ENCODE data around the gene GNAO1. TPM values are rescaled to one million over a fixed set of nuclear protein-coding genes. Genes with fewer than 3 reads are reported as not detected.

GNAO1 gene
- polyA plus RNA-seq, 1 of the 3 experiments (the other 2 are of a cell fraction) = 0.30 TPM

- H3K79me2 ChIP-seq (ENCODE audit: insufficient read depth) = no peaks in the 10 kb centered on the region
- H3K36me3 ChIP-seq (replicated peaks in 1 of 2; ENCODE audit: control insufficient read depth in 1 of 2, insufficient read depth in 2 of 2, low read length in 1 of 2) = no peaks in the 10 kb centered on the region
- no peak overlapping the region for H2AFZ ChIP-seq (ENCODE audit: low read depth)
- no peaks in the 10 kb centered on the region for H3K9me3 ChIP-seq
- no peak overlapping the region for H3K4me2 ChIP-seq
- peak overlapping the region in 1 of 2 experiments; percentile 68; a peak in 2 of 4 replicates for H3K27ac ChIP-seq (ENCODE audit: low read depth in 2 of 2, low read length in 1 of 2)
- H3K4me1 ChIP-seq (ENCODE audit: control insufficient read depth in 1 of 2, insufficient read depth in 2 of 2, low read depth in 1 of 2, low read length in 1 of 2) = peaks cover 0 to 48% of the 10 kb centered on the region in 2 experiments; a peak in 2 of 4 replicates
- no peaks in the 10 kb centered on the region for H3F3A ChIP-seq (replicated peaks; ENCODE audit: insufficient read depth)
- H4K20me1 ChIP-seq (ENCODE audit: insufficient read depth) = no peaks in the 10 kb centered on the region
- H3K9me2 ChIP-seq = no peaks in the 10 kb centered on the region
- H3K27me3 ChIP-seq (ENCODE audit: insufficient read depth) = no peaks in the 10 kb centered on the region; the same call in 1 of the 2 replicates
- DNase-seq = peak; percentile 58
- H3K9ac ChIP-seq = no peak overlapping the region
- no peak overlapping the region for H3K4me3 ChIP-seq (ENCODE audit: low read depth in 2 of 2, low read length in 1 of 2)
- POLR2A ChIA-PET = interaction anchor here (1.1 kb wide), 1 partner anchor 39 kb away, joined by 3 read pairs; no protein-coding TSS in a partner anchor
- no peak for TF ChIP-seq RFX5 (IDR thresholded peaks at IDR 0.05; ENCODE audit: low read length)
- TF ChIP-seq RCOR1 (IDR thresholded peaks at IDR 0.05; ENCODE audit: low read length) = peak; percentile 14; the same call in 1 of the 2 replicates
- TF ChIP-seq FOXM1 (IDR thresholded peaks at IDR 0.05; ENCODE audit: low read depth) = no peak
- peak; percentile 10; the same call in 1 of the 2 replicates for TF ChIP-seq NFIC (IDR thresholded peaks at IDR 0.05; ENCODE audit: borderline replicate concordance)
- no peak for TF ChIP-seq EZH2phosphoT487 (IDR thresholded peaks at IDR 0.05; ENCODE audit: borderline replicate concordance, low read depth)
- peak; percentile 46 for TF ChIP-seq GATA2 (CRISPR knock-in tag; IDR thresholded peaks at IDR 0.05)
- TF ChIP-seq USF1 (IDR thresholded peaks at IDR 0.05; ENCODE audit: borderline replicate concordance, low read depth) = no peak
- TF ChIP-seq, protein P1, sequence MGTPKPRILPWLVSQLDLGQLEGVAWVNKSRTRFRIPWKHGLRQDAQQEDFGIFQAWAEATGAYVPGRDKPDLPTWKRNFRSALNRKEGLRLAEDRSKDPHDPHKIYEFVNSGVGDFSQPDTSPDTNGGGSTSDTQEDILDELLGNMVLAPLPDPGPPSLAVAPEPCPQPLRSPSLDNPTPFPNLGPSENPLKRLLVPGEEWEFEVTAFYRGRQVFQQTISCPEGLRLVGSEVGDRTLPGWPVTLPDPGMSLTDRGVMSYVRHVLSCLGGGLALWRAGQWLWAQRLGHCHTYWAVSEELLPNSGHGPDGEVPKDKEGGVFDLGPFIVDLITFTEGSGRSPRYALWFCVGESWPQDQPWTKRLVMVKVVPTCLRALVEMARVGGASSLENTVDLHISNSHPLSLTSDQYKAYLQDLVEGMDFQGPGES (IDR thresholded peaks at IDR 0.05; ENCODE audit: low read depth, low read length) = no peak
- TF ChIP-seq JUND (IDR thresholded peaks at IDR 0.05) = no peak
- no peak for TF ChIP-seq PBX3 (IDR thresholded peaks at IDR 0.05)
- TF ChIP-seq TEAD4 (IDR thresholded peaks at IDR 0.05; ENCODE audit: borderline replicate concordance, insufficient read depth) = no peak
- no peak for TF ChIP-seq FOXJ3 (CRISPR knock-in tag; IDR thresholded peaks at IDR 0.05)
- TF ChIP-seq, protein P2, sequence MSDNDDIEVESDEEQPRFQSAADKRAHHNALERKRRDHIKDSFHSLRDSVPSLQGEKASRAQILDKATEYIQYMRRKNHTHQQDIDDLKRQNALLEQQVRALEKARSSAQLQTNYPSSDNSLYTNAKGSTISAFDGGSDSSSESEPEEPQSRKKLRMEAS (IDR thresholded peaks at IDR 0.05; ENCODE audit: low read depth) = no peak
- no peak for TF ChIP-seq CHD2 (IDR thresholded peaks at IDR 0.05; ENCODE audit: low read length, partially characterized antibody)
- TF ChIP-seq TCF12 (IDR thresholded peaks at IDR 0.05) = no peak
- TF ChIP-seq EP300 (IDR thresholded peaks at IDR 0.05; ENCODE audit: borderline replicate concordance in 1 of 2, low read depth in 1 of 2, low read length in 1 of 2) = peak in 1 of 2 experiments; percentile 62; a peak in 1 of 4 replicates
- no peak for TF ChIP-seq ELF1 (IDR thresholded peaks at IDR 0.05)
- TF ChIP-seq SIN3A (IDR thresholded peaks at IDR 0.05; ENCODE audit: borderline replicate concordance, low read depth, low read length) = no peak
- TF ChIP-seq TAF1 (IDR thresholded peaks at IDR 0.05; ENCODE audit: borderline replicate concordance, low read depth, low read length) = no peak
- TF ChIP-seq, protein P3, sequence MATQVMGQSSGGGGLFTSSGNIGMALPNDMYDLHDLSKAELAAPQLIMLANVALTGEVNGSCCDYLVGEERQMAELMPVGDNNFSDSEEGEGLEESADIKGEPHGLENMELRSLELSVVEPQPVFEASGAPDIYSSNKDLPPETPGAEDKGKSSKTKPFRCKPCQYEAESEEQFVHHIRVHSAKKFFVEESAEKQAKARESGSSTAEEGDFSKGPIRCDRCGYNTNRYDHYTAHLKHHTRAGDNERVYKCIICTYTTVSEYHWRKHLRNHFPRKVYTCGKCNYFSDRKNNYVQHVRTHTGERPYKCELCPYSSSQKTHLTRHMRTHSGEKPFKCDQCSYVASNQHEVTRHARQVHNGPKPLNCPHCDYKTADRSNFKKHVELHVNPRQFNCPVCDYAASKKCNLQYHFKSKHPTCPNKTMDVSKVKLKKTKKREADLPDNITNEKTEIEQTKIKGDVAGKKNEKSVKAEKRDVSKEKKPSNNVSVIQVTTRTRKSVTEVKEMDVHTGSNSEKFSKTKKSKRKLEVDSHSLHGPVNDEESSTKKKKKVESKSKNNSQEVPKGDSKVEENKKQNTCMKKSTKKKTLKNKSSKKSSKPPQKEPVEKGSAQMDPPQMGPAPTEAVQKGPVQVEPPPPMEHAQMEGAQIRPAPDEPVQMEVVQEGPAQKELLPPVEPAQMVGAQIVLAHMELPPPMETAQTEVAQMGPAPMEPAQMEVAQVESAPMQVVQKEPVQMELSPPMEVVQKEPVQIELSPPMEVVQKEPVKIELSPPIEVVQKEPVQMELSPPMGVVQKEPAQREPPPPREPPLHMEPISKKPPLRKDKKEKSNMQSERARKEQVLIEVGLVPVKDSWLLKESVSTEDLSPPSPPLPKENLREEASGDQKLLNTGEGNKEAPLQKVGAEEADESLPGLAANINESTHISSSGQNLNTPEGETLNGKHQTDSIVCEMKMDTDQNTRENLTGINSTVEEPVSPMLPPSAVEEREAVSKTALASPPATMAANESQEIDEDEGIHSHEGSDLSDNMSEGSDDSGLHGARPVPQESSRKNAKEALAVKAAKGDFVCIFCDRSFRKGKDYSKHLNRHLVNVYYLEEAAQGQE (IDR thresholded peaks at IDR 0.05; ENCODE audit: low read depth, low read length) = no peak
- no peak for TF ChIP-seq NRF1 (IDR thresholded peaks at IDR 0.05; ENCODE audit: low read depth, low read length)
- TF ChIP-seq, protein P4, sequence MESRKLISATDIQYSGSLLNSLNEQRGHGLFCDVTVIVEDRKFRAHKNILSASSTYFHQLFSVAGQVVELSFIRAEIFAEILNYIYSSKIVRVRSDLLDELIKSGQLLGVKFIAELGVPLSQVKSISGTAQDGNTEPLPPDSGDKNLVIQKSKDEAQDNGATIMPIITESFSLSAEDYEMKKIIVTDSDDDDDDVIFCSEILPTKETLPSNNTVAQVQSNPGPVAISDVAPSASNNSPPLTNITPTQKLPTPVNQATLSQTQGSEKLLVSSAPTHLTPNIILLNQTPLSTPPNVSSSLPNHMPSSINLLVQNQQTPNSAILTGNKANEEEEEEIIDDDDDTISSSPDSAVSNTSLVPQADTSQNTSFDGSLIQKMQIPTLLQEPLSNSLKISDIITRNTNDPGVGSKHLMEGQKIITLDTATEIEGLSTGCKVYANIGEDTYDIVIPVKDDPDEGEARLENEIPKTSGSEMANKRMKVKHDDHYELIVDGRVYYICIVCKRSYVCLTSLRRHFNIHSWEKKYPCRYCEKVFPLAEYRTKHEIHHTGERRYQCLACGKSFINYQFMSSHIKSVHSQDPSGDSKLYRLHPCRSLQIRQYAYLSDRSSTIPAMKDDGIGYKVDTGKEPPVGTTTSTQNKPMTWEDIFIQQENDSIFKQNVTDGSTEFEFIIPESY (IDR thresholded peaks at IDR 0.05; ENCODE audit: borderline replicate concordance, low read depth) = no peak
- CTCF ChIA-PET = interaction anchor here (0.8 to 2.6 kb wide), 6 partner anchors 15 to 255 kb away, joined by 3 to 17 read pairs (median 6); no protein-coding TSS in a partner anchor
- 45% methylated on average over 8 of the region's 12 CpGs for WGBS (ENCODE audit: low lambda C conversion rate)
Observed at GRCh38 chr16:56295739-56296527, 104.6 kb downstream of the GNAO1 start.
